GM19099 (cell line): ENCODE data around the gene CDK5.

Experiments used
- POLR2A ChIP-seq: IDR thresholded peaks from 3 replicates; pipeline ENCODE4 v1.6.1; 2011; ENCODE audit warnings: low read depth; ENCODE audit not compliant: insufficient read length; ENCODE audit errors: extremely low read depth

CDK5 gene

DNA sequence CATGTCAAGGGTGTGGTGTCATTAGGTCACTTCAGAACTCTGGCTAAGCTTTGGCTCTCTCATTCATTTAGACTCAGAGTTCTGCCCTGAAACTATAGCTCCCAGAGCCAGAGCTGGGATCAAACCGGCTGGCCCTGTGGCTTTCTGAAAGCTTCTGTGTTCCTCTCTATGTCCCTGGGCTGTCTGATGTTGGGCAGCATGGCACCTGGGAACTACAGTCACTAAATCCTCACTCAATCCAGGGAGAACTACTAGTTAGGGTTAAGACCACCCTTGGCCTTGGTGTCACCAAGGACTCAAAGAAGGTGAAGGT, 46.6 kb downstream of the CDK5 start:
- no peak for TF ChIP-seq POLR2A

DNA sequence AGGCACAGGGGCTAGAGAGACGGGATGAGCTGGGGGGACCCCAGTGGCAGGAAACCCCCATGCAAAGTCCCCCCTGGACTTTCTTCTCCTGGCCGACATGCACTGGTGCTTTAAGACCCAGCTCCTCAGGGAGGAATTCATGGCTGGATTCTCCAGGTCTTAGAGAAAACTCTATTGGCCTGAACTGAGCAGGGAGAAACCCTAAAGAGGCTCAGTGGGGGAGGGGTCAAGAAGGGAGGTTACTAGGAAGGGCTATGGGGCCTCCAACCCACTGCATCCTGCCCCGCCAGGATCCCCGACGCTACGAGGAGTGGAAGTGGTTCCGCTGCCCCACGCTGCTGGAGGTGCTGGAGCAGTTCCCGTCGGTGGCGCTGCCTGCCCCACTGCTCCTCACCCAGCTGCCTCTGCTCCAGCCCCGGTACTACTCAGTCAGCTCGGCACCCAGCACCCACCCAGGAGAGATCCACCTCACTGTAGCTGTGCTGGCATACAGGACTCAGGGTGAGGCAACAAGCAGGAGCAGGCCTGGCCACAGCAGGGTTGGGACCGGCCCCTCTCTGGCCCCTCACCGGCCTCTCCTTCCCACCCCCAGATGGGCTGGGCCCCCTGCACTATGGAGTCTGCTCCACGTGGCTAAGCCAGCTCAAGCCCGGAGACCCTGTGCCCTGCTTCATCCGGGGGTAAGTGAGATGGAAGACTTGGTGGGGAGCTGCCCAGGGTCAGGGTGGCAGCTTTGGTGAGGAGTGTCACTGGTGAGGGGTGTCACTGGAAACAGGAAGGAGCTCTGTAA, 47.2 kb downstream of the CDK5 start:
- TF ChIP-seq POLR2A = no peak

DNA sequence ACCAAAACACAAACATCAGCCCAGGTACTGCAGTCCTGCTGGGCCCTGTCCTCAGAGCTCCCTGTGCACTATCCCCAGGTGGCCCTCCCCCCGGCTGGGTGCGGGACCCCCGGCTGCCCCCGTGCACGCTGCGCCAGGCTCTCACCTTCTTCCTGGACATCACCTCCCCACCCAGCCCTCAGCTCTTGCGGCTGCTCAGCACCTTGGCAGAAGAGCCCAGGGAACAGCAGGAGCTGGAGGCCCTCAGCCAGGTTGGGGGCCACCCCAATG, 47.7 kb downstream of the CDK5 start:
- TF ChIP-seq POLR2A = no peak

DNA sequence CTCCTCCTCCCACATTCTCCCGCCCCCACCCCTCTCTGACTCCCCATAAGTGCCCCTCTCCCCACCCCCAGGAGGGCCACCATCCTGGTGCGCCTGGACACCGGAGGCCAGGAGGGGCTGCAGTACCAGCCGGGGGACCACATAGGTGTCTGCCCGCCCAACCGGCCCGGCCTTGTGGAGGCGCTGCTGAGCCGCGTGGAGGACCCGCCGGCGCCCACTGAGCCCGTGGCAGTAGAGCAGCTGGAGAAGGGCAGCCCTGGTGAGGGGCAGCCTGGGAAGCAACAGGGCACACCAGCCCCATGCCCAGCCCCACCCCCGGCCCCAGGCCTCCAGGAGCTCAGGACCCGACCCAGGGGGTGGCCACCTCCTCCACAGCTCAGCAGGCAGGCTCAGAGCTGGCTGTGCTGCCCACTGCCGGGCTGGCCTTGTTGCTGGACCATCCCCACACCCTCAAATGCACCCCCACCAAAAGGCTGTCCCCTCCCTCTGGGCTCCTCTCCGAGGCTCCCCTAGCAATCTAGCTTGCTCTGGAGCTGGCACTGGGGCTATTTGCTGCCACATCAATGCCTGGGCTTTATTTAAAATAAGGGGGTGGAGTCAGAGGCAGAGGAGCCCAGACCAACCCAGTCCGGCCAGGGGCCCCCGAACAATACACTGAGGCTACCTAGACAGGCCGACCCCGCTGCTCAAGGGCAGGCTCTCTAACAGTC, 48.2 kb downstream of the CDK5 start:
- TF ChIP-seq POLR2A = no peak

DNA sequence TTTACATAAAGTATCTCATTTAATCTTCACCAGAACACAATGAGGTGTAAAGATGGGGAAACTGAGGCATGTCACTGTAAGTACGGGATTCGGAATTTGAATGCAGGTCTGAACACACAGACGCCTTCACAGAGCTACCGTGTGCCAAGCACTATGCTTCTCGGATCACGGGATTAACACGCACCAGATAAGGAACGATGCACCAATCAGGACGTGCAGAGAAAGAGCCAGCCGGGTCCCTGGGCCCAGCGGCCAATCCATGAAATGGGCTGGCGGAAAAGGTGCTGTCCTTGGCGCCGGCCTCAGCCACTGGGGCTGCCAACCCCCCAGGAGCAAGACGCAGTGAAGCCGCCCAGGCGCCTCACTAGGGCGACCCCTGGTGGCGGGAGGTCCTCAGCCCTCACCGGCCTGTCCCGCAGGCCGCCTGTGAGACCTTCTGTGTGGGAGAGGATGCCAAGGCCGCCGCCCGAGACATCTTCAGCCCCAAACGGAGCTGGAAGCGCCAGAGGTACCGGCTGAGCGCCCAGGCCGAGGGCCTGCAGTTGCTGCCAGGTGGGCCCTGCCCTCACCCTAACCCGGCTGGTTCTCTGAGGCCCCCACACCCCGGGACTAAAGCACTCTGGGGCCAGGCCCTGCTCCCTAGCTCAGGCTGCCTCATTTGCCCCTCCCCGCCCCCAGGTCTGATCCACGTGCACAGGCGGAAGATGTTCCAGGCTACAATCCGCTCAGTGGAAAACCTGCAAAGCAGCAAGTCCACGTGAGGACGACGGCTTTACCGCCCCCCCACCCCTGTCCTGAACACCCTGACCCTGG, 49.0 kb downstream of the CDK5 start:
- TF ChIP-seq POLR2A = no peak

DNA sequence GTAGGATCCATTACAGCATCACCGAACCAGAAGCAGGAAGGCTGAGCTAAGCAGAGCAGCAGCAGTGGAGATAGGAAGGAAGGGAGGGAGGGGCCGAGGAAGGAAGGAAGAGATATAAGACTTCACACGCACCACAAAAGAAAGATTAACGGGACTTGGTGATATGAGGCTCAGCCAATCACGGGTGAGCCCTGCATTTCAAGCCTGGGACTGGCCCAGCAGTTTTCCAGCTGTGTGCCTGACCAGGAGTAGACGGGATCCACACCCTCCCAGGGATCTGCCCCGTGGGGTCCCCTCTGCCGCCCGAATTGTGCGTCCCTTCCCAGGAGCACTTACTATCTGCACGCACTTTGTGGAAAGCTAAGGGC, 49.6 kb downstream of the CDK5 start:
- no peak for TF ChIP-seq POLR2A

DNA sequence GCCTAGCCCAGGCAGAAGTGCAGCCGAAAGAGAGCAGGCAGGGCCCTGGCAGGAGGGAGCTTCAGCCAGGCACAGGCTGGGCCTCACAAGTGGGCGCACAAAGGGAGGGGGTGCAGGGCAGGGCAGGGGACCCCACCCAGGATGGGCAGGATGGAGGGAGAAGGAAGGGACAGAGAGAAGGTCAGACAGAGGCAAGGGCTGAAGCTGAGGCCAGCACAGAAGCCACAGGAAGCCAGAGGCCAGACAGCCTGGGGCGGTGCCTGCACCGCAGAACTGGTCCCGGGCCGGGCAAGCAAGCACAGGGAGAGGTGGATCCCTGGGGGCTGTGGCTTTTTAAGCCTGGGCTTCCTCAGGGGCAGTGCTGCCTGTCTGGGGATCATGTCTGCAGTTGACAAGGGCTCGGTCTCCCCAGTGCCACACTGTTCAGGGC, 50.2 kb downstream of the CDK5 start:
- TF ChIP-seq POLR2A = no peak

DNA sequence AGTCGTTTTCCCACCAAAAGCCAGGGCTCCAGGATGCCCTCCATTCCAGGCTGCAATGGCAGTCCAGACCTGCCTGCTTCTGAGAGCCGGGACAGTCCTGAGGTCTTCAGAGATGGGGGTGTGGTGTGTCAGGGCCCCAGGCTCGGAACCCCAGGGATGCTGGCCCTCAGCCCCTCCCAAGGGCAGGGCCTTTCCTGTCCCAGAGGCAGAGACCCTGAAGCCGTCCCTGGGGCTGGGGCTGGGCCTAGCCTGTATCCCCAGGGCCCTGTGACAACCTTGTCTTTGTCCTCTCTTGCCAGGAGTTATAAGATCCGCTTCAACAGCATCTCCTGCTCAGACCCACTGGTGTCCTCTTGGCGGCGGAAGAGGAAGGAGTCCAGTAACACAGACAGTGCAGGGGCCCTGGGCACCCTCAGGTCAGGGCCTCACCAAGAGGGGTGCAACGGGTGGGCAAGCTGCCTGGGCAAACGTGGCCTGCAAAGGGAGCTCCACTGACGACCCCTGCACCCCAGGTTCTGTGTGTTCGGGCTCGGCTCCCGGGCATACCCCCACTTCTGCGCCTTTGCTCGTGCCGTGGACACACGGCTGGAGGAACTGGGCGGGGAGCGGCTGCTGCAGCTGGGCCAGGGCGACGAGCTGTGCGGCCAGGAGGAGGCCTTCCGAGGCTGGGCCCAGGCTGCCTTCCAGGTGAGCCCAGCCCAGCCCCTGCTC, 51.0 kb downstream of the CDK5 start:
- TF ChIP-seq POLR2A = no peak

DNA sequence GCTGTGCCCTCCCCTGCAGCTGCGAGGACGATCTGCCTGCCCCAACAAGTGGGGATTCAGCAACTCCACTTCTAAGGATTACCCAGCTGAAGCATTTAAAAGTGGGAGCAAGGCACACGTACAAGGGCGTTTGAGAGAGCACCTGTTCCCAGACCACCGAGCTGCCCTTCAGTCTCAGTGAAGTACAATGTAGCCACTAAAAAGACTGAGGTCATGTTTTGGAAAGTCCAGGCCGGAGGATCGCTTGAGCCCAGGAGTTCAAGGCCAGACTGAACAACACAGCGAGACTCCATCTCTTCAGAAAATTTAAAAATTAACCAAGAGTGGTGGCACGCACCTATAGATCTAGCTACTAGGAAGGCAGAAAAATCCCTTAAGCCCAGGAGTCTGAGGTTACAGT, 52.1 kb downstream of the CDK5 start:
- no peak for TF ChIP-seq POLR2A
